ENCODE data around the gene C1QTNF8.

- TF ChIP-seq SP4 (IDR thresholded peaks at IDR 0.05; ENCODE audit: low read length) (no peak), CTCF (IDR thresholded peaks at IDR 0.05; ENCODE audit: control extremely low read depth in 1 of 3, insufficient read depth in 1 of 3, low read depth in 1 of 3, low read length in 3 of 3) (no peak), POLR2AphosphoS5 (IDR thresholded peaks at IDR 0.05; ENCODE audit: low read depth, low read length) (no peak), CEBPB (IDR thresholded peaks at IDR 0.05; ENCODE audit: low read depth, low read length) (no peak), POLR2A (IDR thresholded peaks at IDR 0.05; ENCODE audit: control extremely low read depth in 1 of 2, low read depth in 2 of 2, low read length in 2 of 2) (no peak), TBP (IDR thresholded peaks at IDR 0.05; ENCODE audit: low read depth, low read length) (no peak)
Measured at GRCh38 chr16:1070864-1071408, 25.1 kb downstream of the C1QTNF8 start.

All from H1 (cell line).